ENCODE measurements around the gene ESF1. TPM values are rescaled to one million over a fixed set of nuclear protein-coding genes. Genes with fewer than 3 reads are reported as not detected.

The ESF1 gene
- total and polyA plus RNA-seq, 2 of the 8 experiments (the other 6 are each of a cell fraction or from before 2014, with no cell fraction given) = 1.1 to 32.9 TPM

- Histone ChIP-seq H3K23ac (ENCODE audit: insufficient read length) (no peak overlapping the region), H2AK5ac (ENCODE audit: low read depth, low read length) (no peak overlapping the region), H3K23me2 (ENCODE audit: low read depth, low read length) (peaks cover 2% of the 10 kb centered on the region; the same call in 1 of the 2 replicates), H4K91ac (replicated peaks; ENCODE audit: insufficient read length, low read length) (no peak overlapping the region), H3K18ac (ENCODE audit: extremely low read depth, low read length) (no peak overlapping the region), H2BK120ac (replicated peaks; ENCODE audit: low read depth, low read length) (no peak overlapping the region), H4K8ac (ENCODE audit: extremely low read depth, insufficient read depth, low read length) (no peak overlapping the region), H3K27ac (ENCODE audit: low read depth, low read length) (no peak overlapping the region), H2BK12ac (ENCODE audit: low read depth, low read length) (no peak overlapping the region), H3K56ac (replicated peaks; ENCODE audit: insufficient read length, low read depth, low read length) (no peak overlapping the region), H2BK5ac (ENCODE audit: low read depth, low read length) (no peak overlapping the region), H2AFZ (ENCODE audit: low read length) (no peak overlapping the region), H3K4ac (replicated peaks; ENCODE audit: insufficient read length, low read depth, low read length) (no peak overlapping the region), H3K14ac (ENCODE audit: insufficient read length) (no peak overlapping the region), H3K4me3 (ENCODE audit: extremely low read depth in 1 of 4, insufficient read depth in 2 of 4, low read depth in 3 of 4, low read length in 4 of 4) (no peak overlapping the region), H3K4me1 (replicated peaks in 1 of 4; ENCODE audit: control insufficient read depth in 3 of 4, insufficient read depth in 4 of 4, low read length in 3 of 4) (no peaks in the 10 kb centered on the region), H2BK20ac (ENCODE audit: low read length) (no peak overlapping the region), H3K9ac (replicated peaks in 1 of 4; ENCODE audit: extremely low read depth in 1 of 4, low read depth in 3 of 4, low read length in 3 of 4) (no peak overlapping the region; a peak in 1 of 7 replicates), H3K79me2 (ENCODE audit: control insufficient read depth in 1 of 2, insufficient read depth in 2 of 2, low read length in 2 of 2) (no peaks in the 10 kb centered on the region), H4K5ac (ENCODE audit: insufficient read length, low read depth, low read length) (no peak overlapping the region), H3K36me3 (ENCODE audit: control insufficient read depth in 2 of 4, insufficient read depth in 4 of 4, low read length in 3 of 4) (peaks cover 21 to 78% (median 45%) of the 10 kb centered on the region in 4 experiments), H3K9me3 (ENCODE audit: insufficient read depth in 2 of 2, low read depth in 1 of 2, low read length in 1 of 2) (no peaks in the 10 kb centered on the region), H3K27me3 (replicated peaks in 1 of 4; ENCODE audit: control insufficient read depth in 3 of 4, extremely low read depth in 1 of 4, insufficient read depth in 3 of 4, low read length in 3 of 4) (no peaks in the 10 kb centered on the region), H2BK15ac (ENCODE audit: low read length) (no peak overlapping the region), H3K4me2 (ENCODE audit: insufficient read depth in 1 of 2, low read depth in 2 of 2, low read length in 2 of 2) (no peak overlapping the region), H3K79me1 (ENCODE audit: low read depth, low read length) (0 out of 2 replicates have a peak, but pooled peaks cover 2% of the 10 kb centered on the region), H4K20me1 (replicated peaks in 1 of 2; ENCODE audit: control insufficient read depth in 1 of 2, insufficient read depth in 2 of 2, low read length in 2 of 2) (peaks cover 0 to 5% of the 10 kb centered on the region in 2 experiments)
- FAIRE-seq = no peak
- POLR2A ChIA-PET (ENCODE audit: partially characterized antibody) = interaction anchor here (0.6 to 2.4 kb wide), 3 partner anchors 10 to 14 kb away, joined by 4 to 12 read pairs (median 4); partner anchors contain the start of genes ESF1 and NDUFAF5
- CTCF ChIA-PET (ENCODE audit: partially characterized antibody) = interaction anchor here (1.2 to 1.8 kb wide), 2 partner anchors 11 to 21 kb away, joined by 3 to 7 read pairs; no protein-coding TSS in a partner anchor
- no peak for DNase-seq (ENCODE audit: low read depth in 1 of 2, low spot score in 2 of 2)
- 72% methylated on average over 5 of the region's 5 CpGs; no CpG with 5 or more reads in 1 of the 2 experiments for WGBS, 2 experiments (ENCODE audit: extremely low coverage in 1 of 2, insufficient coverage in 1 of 2, insufficient read length in 1 of 2, insufficient replicate concordance in 2 of 2, low coverage in 1 of 2, low lambda C conversion rate in 2 of 2, missing lambda C conversion rate in 1 of 2)
- TF ChIP-seq GABPA (IDR thresholded peaks at IDR 0.05; ENCODE audit: borderline replicate concordance, insufficient read depth, low read length) (no peak), JUND (IDR thresholded peaks at IDR 0.05; ENCODE audit: low read length) (no peak), YY1 (IDR thresholded peaks at IDR 0.05; ENCODE audit: low read depth, low read length) (no peak), TEAD4 (IDR thresholded peaks at IDR 0.05; ENCODE audit: low read depth, low read length) (no peak), ASH2L (IDR thresholded peaks at IDR 0.05; ENCODE audit: low read length) (no peak), GTF2F1 (IDR thresholded peaks at IDR 0.05; ENCODE audit: borderline replicate concordance, low read depth, low read length) (no peak), SP4 (IDR thresholded peaks at IDR 0.05; ENCODE audit: low read length) (no peak), TAF1 (IDR thresholded peaks at IDR 0.05; ENCODE audit: low read depth, low read length) (no peak), NANOG (IDR thresholded peaks at IDR 0.05; ENCODE audit: insufficient read depth, low read depth, low read length, poor library complexity, severe bottlenecking) (no peak), CTCF (IDR thresholded peaks at IDR 0.05; ENCODE audit: control extremely low read depth in 1 of 3, insufficient read depth in 1 of 3, low read depth in 1 of 3, low read length in 3 of 3) (no peak), HDAC6 (IDR thresholded peaks at IDR 0.05; ENCODE audit: low read depth, low read length) (no peak), KDM1A (IDR thresholded peaks at IDR 0.05; ENCODE audit: borderline replicate concordance, low read length) (no peak)
These were observed 14.3 kb upstream of the ESF1 start for GRCh38 chr20:13799040-13799439.

All from H1 (cell line).